Measurements from ENCODE around the gene IFITM2. TPM values are rescaled to one million over a fixed set of nuclear protein-coding genes. Genes with fewer than 3 reads are reported as not detected.

The IFITM2 gene
- total RNA-seq, 1 donor from 2014 or later = 5.5 TPM

Other genes starting within 250 kb of the IFITM2 start
- not detected for gene SCGB1C1, start 114.7 kb upstream of the IFITM2 start, total RNA-seq (ENCODE audit: insufficient read depth, low replicate concordance)
- gene BET1L, start 100.4 kb upstream of the IFITM2 start, total RNA-seq (ENCODE audit: insufficient read depth, low replicate concordance) = 14.0 TPM
- 83.3 TPM for gene RIC8A, start 100.1 kb upstream of the IFITM2 start, total RNA-seq (ENCODE audit: insufficient read depth, low replicate concordance)
- gene SIRT3, start 71.5 kb upstream of the IFITM2 start, total RNA-seq (ENCODE audit: insufficient read depth, low replicate concordance) = 3.6 TPM
- gene PSMD13, start 70.8 kb upstream of the IFITM2 start, total RNA-seq (ENCODE audit: insufficient read depth, low replicate concordance) = 66.2 TPM
- not detected for gene NLRP6, start 29.4 kb upstream of the IFITM2 start, total RNA-seq (ENCODE audit: insufficient read depth, low replicate concordance)
- 9.1 TPM for gene PGGHG, start 18.7 kb upstream of the IFITM2 start, total RNA-seq (ENCODE audit: insufficient read depth, low replicate concordance)
- 0.96 TPM for gene IFITM5, start 8.3 kb upstream of the IFITM2 start, total RNA-seq (ENCODE audit: insufficient read depth, low replicate concordance)
- gene IFITM1, start 6.2 kb downstream of the IFITM2 start, total RNA-seq (ENCODE audit: insufficient read depth, low replicate concordance) = 25.3 TPM
- 47.2 TPM for gene IFITM3, start 13.0 kb downstream of the IFITM2 start, total RNA-seq (ENCODE audit: insufficient read depth, low replicate concordance)
- 7.2 TPM for gene B4GALNT4, start 61.7 kb downstream of the IFITM2 start, total RNA-seq (ENCODE audit: insufficient read depth, low replicate concordance)
- 36.6 TPM for gene PKP3, start 86.4 kb downstream of the IFITM2 start, total RNA-seq (ENCODE audit: insufficient read depth, low replicate concordance)
- gene SIGIRR, start 107.2 kb downstream of the IFITM2 start, total RNA-seq (ENCODE audit: insufficient read depth, low replicate concordance) = 10.8 TPM
- 5.1 TPM for gene ANO9, start 134.2 kb downstream of the IFITM2 start, total RNA-seq (ENCODE audit: insufficient read depth, low replicate concordance)
- gene PTDSS2, start 142.5 kb downstream of the IFITM2 start, total RNA-seq (ENCODE audit: insufficient read depth, low replicate concordance) = 73.4 TPM
- 132 TPM for gene RNH1, start 199.4 kb downstream of the IFITM2 start, total RNA-seq (ENCODE audit: insufficient read depth, low replicate concordance)
- gene HRAS, start 227.8 kb downstream of the IFITM2 start, total RNA-seq (ENCODE audit: insufficient read depth, low replicate concordance) = 46.5 TPM
- not detected for gene LRRC56, start 229.7 kb downstream of the IFITM2 start, total RNA-seq (ENCODE audit: insufficient read depth, low replicate concordance)

All from umbilical cord (tissue), 1 donor.